PC-3 (cell line): ENCODE data around the gene EIF3D.

Experiments
- EZH2phosphoT487 ChIP-seq: fragments of 300-600 bp; sonication (generic); IDR thresholded peaks from 2 replicates; pipeline ENCODE4 v1.6.1; 2018; ENCODE audit warnings: mild to moderate bottlenecking, antibody characterized with exemption, low read length, borderline replicate concordance
- TF ChIP-seq, protein P1 (sequence below): fragments of 300-600 bp; sonication (generic); conservative IDR thresholded peaks from 2 replicates; pipeline ENCODE4 v1.5.1; 2017; ENCODE audit warnings: antibody characterized with exemption, low read depth, mild to moderate bottlenecking, low read length

DNA sequence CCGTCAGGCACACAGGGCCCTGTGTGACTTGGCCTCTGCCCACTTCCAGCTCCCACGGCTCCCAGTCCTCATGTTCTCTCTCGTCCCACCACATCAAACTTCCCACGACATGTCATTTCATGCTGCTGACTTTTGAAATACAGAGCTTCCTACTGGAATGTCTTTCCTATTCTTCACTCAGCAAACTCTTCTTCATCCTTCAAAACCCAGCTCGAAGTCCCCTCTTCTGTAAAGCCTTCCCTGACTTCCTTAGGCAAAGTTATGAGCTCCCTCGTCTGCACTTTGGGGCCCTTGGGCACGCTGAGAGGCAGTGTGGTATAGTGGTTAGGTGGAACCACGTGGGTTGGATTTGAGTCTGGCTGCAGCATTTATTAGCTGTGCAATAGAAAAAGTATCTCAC lies 37.8 kb upstream of the EIF3D start:
- TF ChIP-seq EZH2phosphoT487: no peak
- TF ChIP-seq, protein P1, sequence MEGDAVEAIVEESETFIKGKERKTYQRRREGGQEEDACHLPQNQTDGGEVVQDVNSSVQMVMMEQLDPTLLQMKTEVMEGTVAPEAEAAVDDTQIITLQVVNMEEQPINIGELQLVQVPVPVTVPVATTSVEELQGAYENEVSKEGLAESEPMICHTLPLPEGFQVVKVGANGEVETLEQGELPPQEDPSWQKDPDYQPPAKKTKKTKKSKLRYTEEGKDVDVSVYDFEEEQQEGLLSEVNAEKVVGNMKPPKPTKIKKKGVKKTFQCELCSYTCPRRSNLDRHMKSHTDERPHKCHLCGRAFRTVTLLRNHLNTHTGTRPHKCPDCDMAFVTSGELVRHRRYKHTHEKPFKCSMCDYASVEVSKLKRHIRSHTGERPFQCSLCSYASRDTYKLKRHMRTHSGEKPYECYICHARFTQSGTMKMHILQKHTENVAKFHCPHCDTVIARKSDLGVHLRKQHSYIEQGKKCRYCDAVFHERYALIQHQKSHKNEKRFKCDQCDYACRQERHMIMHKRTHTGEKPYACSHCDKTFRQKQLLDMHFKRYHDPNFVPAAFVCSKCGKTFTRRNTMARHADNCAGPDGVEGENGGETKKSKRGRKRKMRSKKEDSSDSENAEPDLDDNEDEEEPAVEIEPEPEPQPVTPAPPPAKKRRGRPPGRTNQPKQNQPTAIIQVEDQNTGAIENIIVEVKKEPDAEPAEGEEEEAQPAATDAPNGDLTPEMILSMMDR: no peak
